Esophagus muscularis mucosa (tissue), 3 donors: Measurements from ENCODE around the gene CYTH1.

Source experiments
- CTCF ChIP-seq, 3 experiments: fragments of 200-600 bp in 2 of 3; fragments of 450-650 bp in 1 of 3; sonication (generic) in 2 of 3; IDR thresholded peaks; one replicate each; pipeline ENCODE4 v1.5.1; 2017 to 2019; ENCODE audit warnings: antibody characterized with exemption in 3 of 3, mild to moderate bottlenecking in 2 of 3, moderate library complexity in 1 of 3
- POLR2A ChIP-seq: fragments of 450-650 bp; IDR thresholded peaks from one replicate; pipeline ENCODE4 v1.6.1; 2017; ENCODE audit warnings: antibody characterized with exemption, moderate library complexity, mild to moderate bottlenecking, low read depth
- POLR2AphosphoS5 ChIP-seq, 2 donors: sonication (generic); formaldehyde crosslinking; IDR thresholded peaks; one replicate each; pipeline ENCODE4 v1.6.1; 2017; ENCODE audit warnings: antibody characterized with exemption in 2 of 2

GRCh38 chr17:78784352-78784751, 2.3 kb upstream of the CYTH1 start:
- TF ChIP-seq CTCF (IDR thresholded peaks at IDR 0.05) (no peak), POLR2A (no peak), POLR2AphosphoS5 (IDR thresholded peaks at IDR 0.05) (no peak)
